Right kidney (tissue), 1 donor: ENCODE measurements around the gene SH3D21.
A peak's percentile ranks its signal among the peaks of the same experiment; 100 is the strongest.

ENCODE experiments used
- DNase-seq: peaks from one replicate; pipeline ENCODE4 v3.0.0-alpha.2; 2016

Gene SH3D21

DNA sequence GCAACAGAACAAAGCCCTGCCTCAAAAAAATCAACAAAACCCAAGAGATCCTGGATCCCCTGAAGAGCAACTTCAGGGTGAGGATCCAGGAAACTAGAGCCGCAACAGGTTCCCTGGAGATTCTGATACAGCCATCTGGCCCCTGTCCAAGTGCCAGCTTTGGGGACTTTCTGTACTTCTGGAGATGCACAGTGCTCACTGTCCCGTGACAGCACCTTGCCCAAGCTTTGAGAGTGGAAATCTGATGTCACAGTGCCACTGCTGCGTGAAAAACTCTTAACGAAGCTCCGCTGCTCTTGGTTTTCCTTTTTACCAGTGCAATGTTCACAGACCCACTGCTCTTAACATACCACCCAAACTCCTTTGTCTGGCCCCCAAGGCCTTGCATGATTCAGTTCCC, 53.2 kb downstream of the SH3D21 start:
- DNase-seq, result no peak

DNA sequence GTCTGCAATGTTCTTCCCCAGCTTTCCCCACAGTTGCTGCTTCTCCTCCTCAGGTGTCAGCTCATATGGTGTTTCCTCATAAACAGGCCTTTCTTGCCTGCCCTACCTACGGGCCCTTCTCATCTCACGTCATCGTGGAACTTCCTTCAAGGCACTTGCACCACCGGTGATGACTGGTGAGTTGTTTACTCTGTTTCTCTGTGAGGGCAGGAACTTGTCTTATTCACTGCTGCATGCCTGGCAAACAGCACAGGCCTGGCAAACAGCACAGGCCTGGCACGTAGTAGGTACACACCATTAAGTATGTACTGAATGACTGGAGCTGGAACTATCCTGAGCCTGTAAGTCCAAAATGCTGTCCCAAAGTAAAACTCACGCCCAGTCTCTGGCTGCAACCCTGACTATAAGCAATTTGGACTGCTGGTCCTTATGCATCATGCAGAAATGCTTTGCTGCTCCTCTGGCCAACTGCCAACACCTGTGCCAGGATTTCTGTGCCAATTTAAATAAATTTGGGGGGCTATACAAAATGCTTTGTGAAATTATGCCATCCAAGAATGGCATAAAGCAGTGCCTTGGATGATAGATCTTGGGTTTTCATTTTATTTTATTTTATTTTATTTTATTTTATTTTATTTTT, 53.9 kb downstream of the SH3D21 start:
- DNase-seq, result no peak

DNA sequence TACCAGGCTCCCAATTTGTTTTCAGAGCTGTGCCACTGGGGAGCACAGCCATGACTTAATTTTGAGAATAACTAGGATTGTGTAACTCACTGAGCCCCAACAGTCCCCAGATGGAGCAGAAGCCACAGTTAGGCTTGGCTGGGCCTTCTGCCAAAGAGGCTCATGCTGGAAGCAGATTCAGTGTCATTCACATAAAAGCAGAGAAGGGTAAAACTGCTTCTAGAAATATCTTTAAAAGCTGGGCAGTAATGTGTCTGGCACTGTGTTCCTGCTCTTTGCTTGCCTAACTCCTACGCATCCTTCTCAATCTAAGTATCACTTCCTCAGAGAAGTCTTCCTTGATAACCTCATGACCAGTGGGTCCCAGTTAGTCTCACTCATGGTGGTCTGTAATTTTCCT, 59.2 kb downstream of the SH3D21 start:
- DNase-seq, result no peak

DNA sequence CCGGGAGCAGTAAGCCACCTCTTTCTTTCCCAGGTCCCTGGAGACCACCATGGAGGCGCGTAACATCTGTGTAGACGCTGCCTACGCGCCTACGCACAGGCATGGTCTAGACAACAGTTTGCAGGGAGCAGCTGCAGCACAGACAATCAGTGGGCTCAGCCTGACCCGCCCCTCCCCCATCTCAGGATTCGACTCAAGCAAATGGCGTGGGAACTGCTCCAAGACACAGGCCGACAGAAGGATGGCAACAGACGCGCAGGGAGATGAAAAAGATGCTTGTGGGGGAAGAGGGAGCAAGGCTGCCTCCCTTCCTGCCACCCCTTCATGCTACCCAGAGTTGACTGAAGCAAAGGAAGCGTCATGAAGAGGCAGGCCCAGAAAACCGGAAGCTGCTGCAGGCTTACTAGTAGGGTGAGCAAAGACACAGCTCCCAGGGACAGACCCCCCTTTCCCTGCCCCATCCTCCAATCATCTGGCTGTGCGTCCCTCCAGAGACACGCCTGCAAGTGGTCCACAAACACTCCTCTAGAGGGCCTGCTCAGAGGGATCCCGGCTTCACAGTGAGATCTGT, 60.0 kb downstream of the SH3D21 start:
- DNase-seq, result peak; percentile 49

DNA sequence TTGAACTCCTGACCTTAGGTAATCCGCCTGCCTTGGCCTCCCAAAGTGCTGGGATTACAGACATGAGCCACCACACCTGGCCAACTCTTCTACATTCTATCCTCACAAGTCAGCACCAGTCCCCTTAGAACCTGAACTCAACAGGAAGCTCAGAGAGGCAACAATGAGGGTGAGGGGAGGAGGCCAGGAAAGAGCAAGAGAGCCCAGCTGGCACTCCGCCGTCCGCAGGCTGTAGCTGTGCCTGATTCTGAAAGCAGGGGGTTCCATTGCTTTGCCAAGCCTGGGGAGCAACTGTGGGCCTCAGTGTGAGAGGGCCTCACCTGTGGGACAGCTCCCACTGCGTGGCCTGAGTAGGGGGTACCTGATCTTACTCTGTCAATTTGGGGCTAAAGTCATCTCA, 60.9 kb downstream of the SH3D21 start:
- no peak for DNase-seq

DNA sequence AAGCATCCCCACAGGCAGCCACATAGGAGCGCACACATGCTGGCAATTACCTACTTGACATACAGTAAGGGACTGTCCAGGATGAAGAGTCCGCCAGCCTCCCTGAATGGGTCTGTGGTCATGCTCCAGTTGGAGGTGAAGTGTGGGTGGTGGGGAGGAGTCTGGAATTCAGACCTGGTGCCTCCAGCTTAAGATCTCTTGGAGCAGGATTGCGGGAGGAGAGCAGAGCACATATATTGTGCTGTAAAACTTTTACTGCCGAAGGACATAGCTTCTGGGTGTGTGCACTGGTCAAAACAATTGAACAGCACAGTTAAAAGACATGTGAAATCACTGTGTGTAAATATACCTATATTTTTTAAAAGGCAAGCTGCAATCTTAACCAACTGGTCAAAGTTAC, 61.6 kb downstream of the SH3D21 start:
- no peak for DNase-seq

DNA sequence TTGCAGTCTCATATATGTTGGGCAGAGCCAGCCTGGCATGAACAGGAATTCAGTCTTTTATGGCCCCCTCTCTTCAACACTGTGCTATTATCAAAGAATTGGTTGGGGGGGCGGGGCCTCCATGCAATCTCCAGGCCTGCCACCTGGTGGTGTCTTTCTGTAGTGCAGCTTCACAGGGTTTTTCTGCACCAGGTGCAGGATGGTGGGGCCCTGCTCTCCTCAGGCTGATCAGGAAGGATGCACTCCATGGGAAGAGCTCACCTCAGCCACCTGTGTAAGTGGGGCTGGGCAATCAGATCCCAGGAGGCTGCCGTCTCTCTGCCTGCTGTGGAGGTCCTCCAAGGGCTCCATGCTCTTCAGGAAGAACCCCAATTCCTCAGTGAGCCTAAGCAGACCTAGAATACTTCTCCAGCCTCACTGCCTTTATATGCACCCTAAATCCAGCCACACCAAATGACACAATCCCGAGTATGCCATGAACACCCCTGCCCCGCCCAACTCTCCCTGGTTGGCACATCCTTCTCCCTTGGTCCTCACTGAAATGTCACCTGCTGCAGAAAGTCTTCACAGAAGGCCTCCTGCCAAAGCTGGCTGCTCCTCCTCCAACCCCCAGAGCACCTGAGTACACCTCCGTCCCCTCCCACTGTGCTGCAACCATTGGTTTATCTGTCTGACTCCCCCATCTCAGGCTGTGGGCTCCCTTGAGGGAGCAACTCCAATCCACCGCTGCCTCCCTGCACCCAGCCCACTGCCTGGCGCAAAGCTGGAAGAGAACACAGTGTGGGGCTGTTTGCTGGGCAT, 63.1 kb downstream of the SH3D21 start:
- DNase-seq, result peak; percentile 67
